ENCODE results near the gene ERBB2.

DNA sequence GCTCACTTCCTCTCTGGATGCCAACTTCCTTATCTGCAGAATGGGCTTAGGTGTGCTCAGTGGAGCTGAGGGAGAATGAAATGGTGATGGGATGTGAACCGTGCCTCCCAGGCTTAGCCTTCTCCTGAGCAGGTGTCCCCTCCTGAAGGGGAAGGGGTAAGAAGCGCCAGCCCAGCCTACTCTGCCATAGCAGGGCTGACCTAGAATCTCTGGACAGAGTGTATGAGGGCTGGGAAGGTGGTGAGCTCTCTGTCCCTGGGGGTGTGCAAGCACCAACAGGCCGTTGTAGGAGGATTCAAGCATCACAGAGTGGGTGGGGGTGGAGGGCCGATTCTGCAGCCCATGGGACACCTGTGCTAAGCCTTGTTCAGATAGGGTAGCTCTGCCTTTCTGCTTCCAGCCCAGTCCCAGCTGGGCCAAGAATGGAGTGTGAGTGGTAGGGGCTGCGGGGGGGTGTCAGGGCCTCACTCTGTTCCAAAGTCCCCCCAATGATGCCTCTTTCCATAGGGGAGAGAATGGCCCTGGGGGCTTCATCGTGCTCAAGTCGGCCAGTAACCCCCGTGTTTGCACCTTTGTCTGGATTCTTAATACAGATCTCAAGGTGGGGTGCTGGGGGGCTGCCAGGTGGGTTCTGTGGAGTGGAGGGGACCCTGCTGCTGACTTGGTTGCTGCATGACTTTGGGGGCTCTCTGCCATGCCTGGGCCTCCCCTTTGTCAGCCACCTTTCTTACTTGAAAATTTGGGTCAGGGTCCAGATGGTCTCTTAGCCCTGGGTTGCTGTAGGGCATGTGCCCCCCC, 37.9 kb upstream of the ERBB2 start:
- TF ChIP-seq POLR2A (IDR thresholded peaks at IDR 0.05) (no peak), CTCF (IDR thresholded peaks at IDR 0.05) (no peak), EP300 (IDR thresholded peaks at IDR 0.05) (no peak), POLR2AphosphoS5 (IDR thresholded peaks at IDR 0.05) (no peak)

Measured in upper lobe of left lung (tissue), 4 donors.